DND-41 (cell line): ENCODE results near the gene STT3B.

Experiments used
- CTCF ChIP-seq: IDR thresholded peaks from 2 replicates; pipeline ENCODE4 v1.5.1; 2012; ENCODE audit warnings: borderline replicate concordance, low read length, moderate library complexity, mild to moderate bottlenecking; ENCODE audit not compliant: poor library complexity, severe bottlenecking; ENCODE audit errors: extremely low read depth
- EZH2 ChIP-seq: IDR thresholded peaks from 3 replicates; pipeline ENCODE4 v1.6.1; 2012; ENCODE audit warnings: borderline replicate concordance, low read depth, mild to moderate bottlenecking, moderate library complexity, low read length, inconsistent platforms; ENCODE audit not compliant: severe bottlenecking

- TF ChIP-seq EZH2 (no peak), CTCF (no peak)
Observed at GRCh38 chr3:31615071-31615875, 82.5 kb downstream of the STT3B start.
